ENCODE measurements around the gene PARVA.

Gene PARVA

GRCh38 chr11:12542186-12542935, 165.0 kb downstream of the PARVA start:
- no peak for DNase-seq (ENCODE audit: low read depth)
- no peak overlapping the region for H3K4me3 ChIP-seq (ENCODE audit: low read depth, low read length)
- TF ChIP-seq CTCF (IDR thresholded peaks at IDR 0.05; ENCODE audit: low read depth, low read length) = no peak
- TF ChIP-seq MAX (IDR thresholded peaks at IDR 0.05; ENCODE audit: low read depth, low read length) = no peak
- TF ChIP-seq POLR2A (IDR thresholded peaks at IDR 0.05; ENCODE audit: extremely low read depth, insufficient read length) = no peak
- TF ChIP-seq MYC (IDR thresholded peaks at IDR 0.05; ENCODE audit: low read depth, low read length) = no peak

GRCh38 chr11:12543596-12544415, 166.4 kb downstream of the PARVA start:
- no peak overlapping the region for H3K4me3 ChIP-seq (ENCODE audit: low read depth, low read length)
- no peak for DNase-seq (ENCODE audit: low read depth)
- no peak for TF ChIP-seq MYC (IDR thresholded peaks at IDR 0.05; ENCODE audit: low read depth, low read length)
- no peak for TF ChIP-seq POLR2A (IDR thresholded peaks at IDR 0.05; ENCODE audit: extremely low read depth, insufficient read length)
- TF ChIP-seq MAX (IDR thresholded peaks at IDR 0.05; ENCODE audit: low read depth, low read length) = no peak
- TF ChIP-seq CTCF (IDR thresholded peaks at IDR 0.05; ENCODE audit: low read depth, low read length) = no peak

GRCh38 chr11:12544986-12545775, 167.8 kb downstream of the PARVA start:
- TF ChIP-seq MYC (IDR thresholded peaks at IDR 0.05; ENCODE audit: low read depth, low read length) (no peak), MAX (IDR thresholded peaks at IDR 0.05; ENCODE audit: low read depth, low read length) (no peak), POLR2A (IDR thresholded peaks at IDR 0.05; ENCODE audit: extremely low read depth, insufficient read length) (no peak), CTCF (IDR thresholded peaks at IDR 0.05; ENCODE audit: low read depth, low read length) (no peak)
- no peak for DNase-seq (ENCODE audit: low read depth)
- H3K4me3 ChIP-seq (ENCODE audit: low read depth, low read length) = no peak overlapping the region

- DNase-seq (ENCODE audit: low read depth) = no peak
- no peak for TF ChIP-seq CTCF (IDR thresholded peaks at IDR 0.05; ENCODE audit: low read depth, low read length)
- no peak for TF ChIP-seq POLR2A (IDR thresholded peaks at IDR 0.05; ENCODE audit: extremely low read depth, insufficient read length)
- TF ChIP-seq MYC (IDR thresholded peaks at IDR 0.05; ENCODE audit: low read depth, low read length) = no peak
- TF ChIP-seq MAX (IDR thresholded peaks at IDR 0.05; ENCODE audit: low read depth, low read length) = no peak
- H3K4me3 ChIP-seq (ENCODE audit: low read depth, low read length) = no peak overlapping the region
These were observed 168.8 kb downstream of the PARVA start for GRCh38 chr11:12546122-12546521.

- TF ChIP-seq POLR2A (IDR thresholded peaks at IDR 0.05; ENCODE audit: extremely low read depth, insufficient read length) (no peak), CTCF (IDR thresholded peaks at IDR 0.05; ENCODE audit: low read depth, low read length) (no peak), MAX (IDR thresholded peaks at IDR 0.05; ENCODE audit: low read depth, low read length) (no peak)
- DNase-seq (ENCODE audit: low read depth) = no peak
These were observed 169.3 kb downstream of the PARVA start for GRCh38 chr11:12546660-12547059.

More at GRCh38 chr11:12546660-12547059, 169.3 kb downstream of the PARVA start:
- H3K4me3 ChIP-seq (ENCODE audit: low read depth, low read length) = no peak overlapping the region
